DMS53 (cell line): ENCODE results near the gene NR2C2AP.
"Not testable (repeated sequence)": the region's sequence is repeated elsewhere in the genome, so short reads cannot be mapped to it uniquely, and the experiment has no call there.

Experiments used
- DNase-seq: peaks from one replicate; lab custom pipeline; 2025; lab: John Stamatoyannopoulos, UW

Gene NR2C2AP

GRCh38 chr19:19203012-19203856 is at the start of gene NR2C2AP:
Gene NR2C2AP, minus strand, starts transcription at chr19:19203414. Its CDS starts 354 bp downstream, at chr19:19203060.
- peak; percentile 91 for DNase-seq

- no peak for DNase-seq
Observed at GRCh38 chr19:19250196-19250801, 47.1 kb upstream of the NR2C2AP start.

- no peak for DNase-seq
Observed at GRCh38 chr19:19240476-19240875, 37.3 kb upstream of the NR2C2AP start.

GRCh38 chr19:19239675-19240074 is 36.5 kb upstream of the NR2C2AP start:
- DNase-seq: no peak

- DNase-seq: no peak
Observed at GRCh38 chr19:19238126-19238894, 35.1 kb upstream of the NR2C2AP start.

- DNase-seq: no peak
Observed at GRCh38 chr19:19236173-19236572, 33.0 kb upstream of the NR2C2AP start.

GRCh38 chr19:19234220-19234816 is 31.1 kb upstream of the NR2C2AP start:
- DNase-seq: no peak

GRCh38 chr19:19232261-19232721 is 29.1 kb upstream of the NR2C2AP start:
- DNase-seq: peak; percentile 61

- no peak for DNase-seq
Observed at GRCh38 chr19:19230999-19231398, 27.8 kb upstream of the NR2C2AP start.

GRCh38 chr19:19229701-19230100 is 26.5 kb upstream of the NR2C2AP start:
- no peak for DNase-seq

- DNase-seq: no peak
Observed at GRCh38 chr19:19227217-19227616, 24.0 kb upstream of the NR2C2AP start.

- DNase-seq: no peak
Observed at GRCh38 chr19:19226663-19227062, 23.4 kb upstream of the NR2C2AP start.

- DNase-seq: no peak
Observed at GRCh38 chr19:19226204-19226603, 23.0 kb upstream of the NR2C2AP start.

- DNase-seq: peak; percentile 94
Observed at GRCh38 chr19:19224852-19225494, 21.8 kb upstream of the NR2C2AP start.

- no peak for DNase-seq
Observed at GRCh38 chr19:19224150-19224851, 21.1 kb upstream of the NR2C2AP start.

GRCh38 chr19:19223636-19224035 is 20.4 kb upstream of the NR2C2AP start:
- DNase-seq: no peak

- DNase-seq: no peak
Observed at GRCh38 chr19:19223060-19223459, 19.8 kb upstream of the NR2C2AP start.

GRCh38 chr19:19221000-19221399 is 17.8 kb upstream of the NR2C2AP start:
- not testable (repeated sequence) for DNase-seq

- no peak for DNase-seq
Observed at GRCh38 chr19:19218911-19219310, 15.7 kb upstream of the NR2C2AP start.

- DNase-seq: peak; percentile 76
Observed at GRCh38 chr19:19217099-19217498, 13.9 kb upstream of the NR2C2AP start.

GRCh38 chr19:19215792-19216191 is 12.6 kb upstream of the NR2C2AP start:
- no peak for DNase-seq
